ENCODE data around the gene GDPGP1. TPM values are rescaled to one million over a fixed set of nuclear protein-coding genes. Genes with fewer than 3 reads are reported as not detected.

Gene GDPGP1
- total and polyA plus RNA-seq, 2 donors from 2014 or later, result 4.8 to 15.3 TPM

DNA sequence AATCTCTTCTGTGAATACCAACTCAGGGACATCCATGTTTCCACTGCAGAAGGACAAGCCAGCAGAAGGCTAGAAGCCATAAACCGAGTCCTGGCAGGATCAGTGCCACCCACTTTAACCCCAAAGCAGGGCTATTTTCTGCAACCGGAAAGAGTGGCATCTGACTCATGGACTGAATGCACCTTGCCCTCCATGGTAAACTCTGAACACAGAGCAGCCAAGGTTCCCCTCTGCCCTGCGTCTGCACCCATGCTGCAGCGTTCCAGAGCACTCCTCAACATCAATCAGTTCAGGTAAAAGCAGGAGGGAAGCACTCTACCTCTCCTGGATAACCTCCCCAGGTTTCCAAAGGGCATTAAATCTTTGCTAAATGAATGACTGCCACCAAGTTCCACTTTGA lies 30.7 kb downstream of the GDPGP1 start:
- FAIRE-seq (no peak), DNase-seq (peak in 1 of 5 donors; percentile 15)
- no peaks in the 10 kb centered on the region for H3K36me3 ChIP-seq (ENCODE audit: control insufficient read depth in 2 of 3, insufficient read depth in 3 of 3, low read length in 3 of 3)
- H3K4me1 ChIP-seq (ENCODE audit: control insufficient read depth in 2 of 3, insufficient read depth in 2 of 3, low read depth in 1 of 3, low read length in 3 of 3), result peaks cover 0 to 22% (median 17%) of the 10 kb centered on the region in 3 donors
- intact Hi-C loops (cut with DNase I), result no loop called here
- H3K27ac ChIP-seq (ENCODE audit: low read depth in 2 of 2, low read length in 2 of 2), result peak overlapping the region; percentile 94 to 98
- TF ChIP-seq, protein P1, sequence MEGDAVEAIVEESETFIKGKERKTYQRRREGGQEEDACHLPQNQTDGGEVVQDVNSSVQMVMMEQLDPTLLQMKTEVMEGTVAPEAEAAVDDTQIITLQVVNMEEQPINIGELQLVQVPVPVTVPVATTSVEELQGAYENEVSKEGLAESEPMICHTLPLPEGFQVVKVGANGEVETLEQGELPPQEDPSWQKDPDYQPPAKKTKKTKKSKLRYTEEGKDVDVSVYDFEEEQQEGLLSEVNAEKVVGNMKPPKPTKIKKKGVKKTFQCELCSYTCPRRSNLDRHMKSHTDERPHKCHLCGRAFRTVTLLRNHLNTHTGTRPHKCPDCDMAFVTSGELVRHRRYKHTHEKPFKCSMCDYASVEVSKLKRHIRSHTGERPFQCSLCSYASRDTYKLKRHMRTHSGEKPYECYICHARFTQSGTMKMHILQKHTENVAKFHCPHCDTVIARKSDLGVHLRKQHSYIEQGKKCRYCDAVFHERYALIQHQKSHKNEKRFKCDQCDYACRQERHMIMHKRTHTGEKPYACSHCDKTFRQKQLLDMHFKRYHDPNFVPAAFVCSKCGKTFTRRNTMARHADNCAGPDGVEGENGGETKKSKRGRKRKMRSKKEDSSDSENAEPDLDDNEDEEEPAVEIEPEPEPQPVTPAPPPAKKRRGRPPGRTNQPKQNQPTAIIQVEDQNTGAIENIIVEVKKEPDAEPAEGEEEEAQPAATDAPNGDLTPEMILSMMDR (IDR thresholded peaks at IDR 0.05; ENCODE audit: borderline replicate concordance, extremely low read depth, insufficient read depth), result no peak
- H3K9ac ChIP-seq (ENCODE audit: low read length in 3 of 3), result peak overlapping the region; percentile 68 to 99 (median 90)
- H3K9me3 ChIP-seq (ENCODE audit: control insufficient read depth in 2 of 3, insufficient read depth in 1 of 3, low read length in 3 of 3), result no peaks in the 10 kb centered on the region
- H3K4me3 ChIP-seq (ENCODE audit: low read length in 3 of 3), result peak overlapping the region; percentile 97 to 98 (median 97)
- no peaks in the 10 kb centered on the region for H3K27me3 ChIP-seq (ENCODE audit: control insufficient read depth, insufficient read depth, low read length)

DNA sequence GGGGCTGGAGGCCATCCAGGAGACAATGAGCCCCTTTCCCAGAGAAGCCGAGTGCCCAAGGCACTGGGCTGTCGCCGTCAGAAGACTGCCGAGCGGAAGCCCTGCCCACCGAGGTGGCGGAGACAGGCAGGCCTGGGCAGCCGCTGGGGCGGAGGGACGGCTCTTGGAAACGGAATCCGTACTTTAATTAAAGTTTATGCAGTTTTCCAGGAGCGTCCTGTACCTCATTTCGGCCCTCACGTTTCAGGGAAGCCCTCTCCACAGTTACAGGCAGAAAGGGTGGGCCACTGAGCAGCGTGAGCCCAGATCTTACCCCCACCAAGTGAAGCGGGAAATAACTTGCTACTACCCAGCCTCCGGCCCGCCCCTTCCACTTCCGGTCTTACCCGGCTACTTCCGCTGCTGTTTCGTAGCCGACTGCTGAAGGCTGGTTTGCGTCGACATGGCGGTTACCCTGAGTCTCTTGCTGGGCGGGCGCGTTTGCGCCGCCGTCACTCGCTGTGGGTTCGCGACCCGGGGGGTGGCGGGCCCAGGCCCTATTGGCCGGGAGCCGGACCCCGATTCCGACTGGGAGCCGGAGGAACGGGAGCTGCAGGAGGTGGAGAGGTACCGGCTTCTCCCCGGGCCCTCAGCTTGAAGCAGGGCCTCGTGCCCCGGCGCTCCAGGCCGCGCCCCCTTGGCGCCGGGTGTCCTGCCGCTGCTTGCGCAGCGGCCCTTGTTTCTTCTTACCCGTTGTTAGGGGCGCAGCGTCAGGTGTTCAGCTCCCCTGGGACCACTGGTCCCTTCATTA lies 31.5 kb downstream of the GDPGP1 start, which contains the start of gene NGRN:
TSS of gene NGRN (plus strand) at position 402 of the 790 bp plus-strand sequence. CDS start at position 443, 41 bp downstream.
- TF ChIP-seq, protein P1 (IDR thresholded peaks at IDR 0.05; ENCODE audit: borderline replicate concordance, extremely low read depth, insufficient read depth), result no peak
- H3K9ac ChIP-seq (ENCODE audit: low read length in 3 of 3), result peak within 1 kb of the TSS; percentile 68 to 99 (median 90)
- peaks cover 2 to 3% (median 2%) of the 10 kb centered on the region in 3 donors for H3K36me3 ChIP-seq (ENCODE audit: control insufficient read depth in 2 of 3, insufficient read depth in 3 of 3, low read length in 3 of 3)
- DNase-seq (peak; percentile 95 to 98 (median 97)), FAIRE-seq (no peak)
- no peaks in the 10 kb centered on the region for H3K27me3 ChIP-seq (ENCODE audit: control insufficient read depth, insufficient read depth, low read length)
- peak within 1 kb of the TSS; percentile 97 to 98 (median 97) for H3K4me3 ChIP-seq (ENCODE audit: low read length in 3 of 3)
- H3K27ac ChIP-seq (ENCODE audit: low read depth in 2 of 2, low read length in 2 of 2), result peak within 1 kb of the TSS; percentile 94 to 98
- peaks cover 0 to 22% (median 17%) of the 10 kb centered on the region in 3 donors for H3K4me1 ChIP-seq (ENCODE audit: control insufficient read depth in 2 of 3, insufficient read depth in 2 of 3, low read depth in 1 of 3, low read length in 3 of 3)
- no peaks in the 10 kb centered on the region for H3K9me3 ChIP-seq (ENCODE audit: control insufficient read depth in 2 of 3, insufficient read depth in 1 of 3, low read length in 3 of 3)
- intact Hi-C loops (cut with DNase I), result no loop called here

DNA sequence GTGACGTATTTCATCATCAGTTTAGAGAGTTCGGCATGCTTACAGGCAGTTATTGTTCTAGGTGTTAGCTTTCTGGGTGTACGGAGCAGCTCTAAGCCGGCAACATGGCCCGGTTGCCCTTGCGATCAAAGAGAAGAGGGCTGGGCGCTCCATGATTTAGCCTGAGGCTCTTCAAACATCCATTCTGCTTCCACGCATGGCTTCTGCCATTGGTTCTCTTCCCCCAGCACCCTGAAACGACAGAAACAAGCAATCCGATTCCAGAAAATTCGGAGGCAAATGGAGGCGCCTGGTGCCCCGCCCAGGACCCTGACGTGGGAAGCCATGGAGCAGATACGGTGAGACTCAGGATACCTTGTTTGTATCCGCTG lies 32.0 kb downstream of the GDPGP1 start:
- TF ChIP-seq, protein P1 (IDR thresholded peaks at IDR 0.05; ENCODE audit: borderline replicate concordance, extremely low read depth, insufficient read depth), result no peak
- peak overlapping the region; percentile 97 to 98 (median 97) for H3K4me3 ChIP-seq (ENCODE audit: low read length in 3 of 3)
- H3K9ac ChIP-seq (ENCODE audit: low read length in 3 of 3), result peak overlapping the region; percentile 68 to 99 (median 90)
- H3K9me3 ChIP-seq (ENCODE audit: control insufficient read depth in 2 of 3, insufficient read depth in 1 of 3, low read length in 3 of 3), result no peaks in the 10 kb centered on the region
- intact Hi-C loops (cut with DNase I), result no loop called here
- H3K27me3 ChIP-seq (ENCODE audit: control insufficient read depth, insufficient read depth, low read length), result no peaks in the 10 kb centered on the region
- H3K27ac ChIP-seq (ENCODE audit: low read depth in 2 of 2, low read length in 2 of 2), result peak overlapping the region; percentile 94 to 98
- peaks cover 0 to 22% (median 17%) of the 10 kb centered on the region in 3 donors for H3K4me1 ChIP-seq (ENCODE audit: control insufficient read depth in 2 of 3, insufficient read depth in 2 of 3, low read depth in 1 of 3, low read length in 3 of 3)
- DNase-seq, result peak in 2 of 5 donors; percentile 63 to 65
- no peak for FAIRE-seq
- peaks cover 2 to 9% (median 4%) of the 10 kb centered on the region in 3 donors for H3K36me3 ChIP-seq (ENCODE audit: control insufficient read depth in 2 of 3, insufficient read depth in 3 of 3, low read length in 3 of 3)
